Measurements from ENCODE around the gene UFSP2.

UFSP2 gene

DNA sequence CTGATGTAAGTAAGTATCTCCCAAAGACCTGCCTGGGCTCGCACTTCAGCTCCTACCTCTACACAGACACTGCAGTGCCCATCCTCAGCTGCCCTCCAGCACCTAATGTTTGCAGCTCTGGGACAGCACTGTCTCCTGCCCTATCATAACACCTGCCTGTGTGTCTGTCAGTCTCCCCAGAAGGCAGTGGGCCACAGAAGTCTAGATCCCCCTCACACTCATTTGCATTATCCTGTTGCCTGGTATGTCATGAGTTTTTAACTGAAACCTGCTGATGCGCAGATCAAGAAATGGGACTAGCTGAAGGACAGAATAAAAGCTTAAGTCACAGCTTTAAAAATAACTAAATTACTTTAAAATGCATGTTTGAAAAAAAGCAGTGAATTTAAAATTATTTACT is 73.0 kb downstream of the UFSP2 start:
- ATAC-seq, result no peak
- no peak for TF ChIP-seq ISL1 (CRISPR knock-in tag; IDR thresholded peaks at IDR 0.05)
- no peak for TF ChIP-seq ZC3H10 (CRISPR knock-in tag; IDR thresholded peaks at IDR 0.05)
- TF ChIP-seq ZNF8 (CRISPR knock-in tag; IDR thresholded peaks at IDR 0.05), result no peak
- TF ChIP-seq CSDC2 (CRISPR knock-in tag; IDR thresholded peaks at IDR 0.05), result no peak
- TF ChIP-seq TCF4 (CRISPR knock-in tag; IDR thresholded peaks at IDR 0.05; ENCODE audit: borderline replicate concordance), result no peak

DNA sequence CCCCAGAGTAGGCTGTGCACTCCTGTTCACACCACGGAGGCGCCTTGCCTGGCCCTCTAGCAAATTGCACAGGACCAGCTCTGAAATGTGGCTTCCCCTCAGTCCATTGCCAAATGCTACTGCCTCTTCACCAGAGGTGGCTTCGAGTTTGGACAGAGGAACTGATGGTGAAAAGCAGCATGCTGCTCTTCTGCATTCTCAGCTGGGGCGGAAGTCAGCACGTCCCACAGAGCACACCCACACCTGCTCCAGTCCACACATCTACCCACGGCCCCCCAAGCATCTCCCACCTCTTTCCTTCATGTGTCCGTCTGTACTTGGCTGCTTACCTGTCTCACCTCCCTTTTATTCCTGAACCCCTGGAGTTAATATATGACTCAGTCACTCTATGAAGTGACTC is 73.6 kb downstream of the UFSP2 start:
- TF ChIP-seq ZC3H10 (CRISPR knock-in tag; IDR thresholded peaks at IDR 0.05) (no peak), ZNF70 (CRISPR knock-in tag; IDR thresholded peaks at IDR 0.05) (no peak), ARNTL (CRISPR knock-in tag; IDR thresholded peaks at IDR 0.05; ENCODE audit: borderline replicate concordance, low read depth) (no peak), BACH2 (CRISPR knock-in tag; IDR thresholded peaks at IDR 0.05; ENCODE audit: borderline replicate concordance) (no peak), ZNF8 (CRISPR knock-in tag; IDR thresholded peaks at IDR 0.05) (no peak), ZFP30 (CRISPR knock-in tag; IDR thresholded peaks at IDR 0.05) (no peak)
- TF ChIP-seq, protein P1, sequence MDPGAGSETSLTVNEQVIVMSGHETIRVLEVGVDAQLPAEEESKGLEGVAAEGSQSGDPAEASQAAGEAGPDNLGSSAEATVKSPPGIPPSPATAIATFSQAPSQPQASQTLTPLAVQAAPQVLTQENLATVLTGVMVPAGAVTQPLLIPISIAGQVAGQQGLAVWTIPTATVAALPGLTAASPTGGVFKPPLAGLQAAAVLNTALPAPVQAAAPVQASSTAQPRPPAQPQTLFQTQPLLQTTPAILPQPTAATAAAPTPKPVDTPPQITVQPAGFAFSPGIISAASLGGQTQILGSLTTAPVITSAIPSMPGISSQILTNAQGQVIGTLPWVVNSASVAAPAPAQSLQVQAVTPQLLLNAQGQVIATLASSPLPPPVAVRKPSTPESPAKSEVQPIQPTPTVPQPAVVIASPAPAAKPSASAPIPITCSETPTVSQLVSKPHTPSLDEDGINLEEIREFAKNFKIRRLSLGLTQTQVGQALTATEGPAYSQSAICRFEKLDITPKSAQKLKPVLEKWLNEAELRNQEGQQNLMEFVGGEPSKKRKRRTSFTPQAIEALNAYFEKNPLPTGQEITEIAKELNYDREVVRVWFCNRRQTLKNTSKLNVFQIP (CRISPR knock-in tag; IDR thresholded peaks at IDR 0.05; ENCODE audit: borderline replicate concordance, low read depth), result no peak
- TF ChIP-seq, protein P2, sequence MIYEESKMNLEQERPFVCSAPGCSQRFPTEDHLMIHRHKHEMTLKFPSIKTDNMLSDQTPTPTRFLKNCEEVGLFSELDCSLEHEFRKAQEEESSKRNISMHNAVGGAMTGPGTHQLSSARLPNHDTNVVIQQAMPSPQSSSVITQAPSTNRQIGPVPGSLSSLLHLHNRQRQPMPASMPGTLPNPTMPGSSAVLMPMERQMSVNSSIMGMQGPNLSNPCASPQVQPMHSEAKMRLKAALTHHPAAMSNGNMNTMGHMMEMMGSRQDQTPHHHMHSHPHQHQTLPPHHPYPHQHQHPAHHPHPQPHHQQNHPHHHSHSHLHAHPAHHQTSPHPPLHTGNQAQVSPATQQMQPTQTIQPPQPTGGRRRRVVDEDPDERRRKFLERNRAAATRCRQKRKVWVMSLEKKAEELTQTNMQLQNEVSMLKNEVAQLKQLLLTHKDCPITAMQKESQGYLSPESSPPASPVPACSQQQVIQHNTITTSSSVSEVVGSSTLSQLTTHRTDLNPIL (CRISPR knock-in tag; IDR thresholded peaks at IDR 0.05; ENCODE audit: low read depth), result no peak
- ATAC-seq, result no peak

DNA sequence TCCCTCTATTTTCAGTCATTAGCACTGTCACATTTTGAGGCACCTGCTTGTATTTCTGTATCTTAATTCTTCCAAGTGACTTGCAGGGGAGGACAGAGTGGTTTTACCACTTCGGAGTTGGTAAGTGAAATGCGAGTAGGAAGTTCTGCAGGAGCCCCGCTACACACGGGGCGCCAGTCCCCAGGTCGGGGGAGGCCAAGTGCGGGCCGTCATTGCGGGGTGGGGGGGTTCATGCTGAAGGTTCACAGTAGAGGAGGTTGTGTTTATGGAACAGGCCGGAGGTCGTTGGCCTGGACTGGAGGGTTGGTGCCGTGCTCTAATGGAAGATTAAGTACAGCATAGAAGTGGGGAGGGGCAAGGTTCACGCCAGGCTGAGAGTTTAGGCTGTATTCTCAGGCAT is 74.1 kb downstream of the UFSP2 start:
- no peak for TF ChIP-seq SNAI2 (CRISPR knock-in tag; IDR thresholded peaks at IDR 0.05)
- TF ChIP-seq, protein P3, sequence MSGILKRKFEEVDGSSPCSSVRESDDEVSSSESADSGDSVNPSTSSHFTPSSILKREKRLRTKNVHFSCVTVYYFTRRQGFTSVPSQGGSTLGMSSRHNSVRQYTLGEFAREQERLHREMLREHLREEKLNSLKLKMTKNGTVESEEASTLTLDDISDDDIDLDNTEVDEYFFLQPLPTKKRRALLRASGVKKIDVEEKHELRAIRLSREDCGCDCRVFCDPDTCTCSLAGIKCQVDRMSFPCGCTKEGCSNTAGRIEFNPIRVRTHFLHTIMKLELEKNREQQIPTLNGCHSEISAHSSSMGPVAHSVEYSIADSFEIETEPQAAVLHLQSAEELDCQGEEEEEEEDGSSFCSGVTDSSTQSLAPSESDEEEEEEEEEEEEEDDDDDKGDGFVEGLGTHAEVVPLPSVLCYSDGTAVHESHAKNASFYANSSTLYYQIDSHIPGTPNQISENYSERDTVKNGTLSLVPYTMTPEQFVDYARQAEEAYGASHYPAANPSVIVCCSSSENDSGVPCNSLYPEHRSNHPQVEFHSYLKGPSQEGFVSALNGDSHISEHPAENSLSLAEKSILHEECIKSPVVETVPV (CRISPR knock-in tag; IDR thresholded peaks at IDR 0.05), result no peak
- no peak for TF ChIP-seq ARNTL (CRISPR knock-in tag; IDR thresholded peaks at IDR 0.05; ENCODE audit: borderline replicate concordance, low read depth)
- TF ChIP-seq BACH2 (CRISPR knock-in tag; IDR thresholded peaks at IDR 0.05; ENCODE audit: borderline replicate concordance), result no peak
- TF ChIP-seq, protein P4, sequence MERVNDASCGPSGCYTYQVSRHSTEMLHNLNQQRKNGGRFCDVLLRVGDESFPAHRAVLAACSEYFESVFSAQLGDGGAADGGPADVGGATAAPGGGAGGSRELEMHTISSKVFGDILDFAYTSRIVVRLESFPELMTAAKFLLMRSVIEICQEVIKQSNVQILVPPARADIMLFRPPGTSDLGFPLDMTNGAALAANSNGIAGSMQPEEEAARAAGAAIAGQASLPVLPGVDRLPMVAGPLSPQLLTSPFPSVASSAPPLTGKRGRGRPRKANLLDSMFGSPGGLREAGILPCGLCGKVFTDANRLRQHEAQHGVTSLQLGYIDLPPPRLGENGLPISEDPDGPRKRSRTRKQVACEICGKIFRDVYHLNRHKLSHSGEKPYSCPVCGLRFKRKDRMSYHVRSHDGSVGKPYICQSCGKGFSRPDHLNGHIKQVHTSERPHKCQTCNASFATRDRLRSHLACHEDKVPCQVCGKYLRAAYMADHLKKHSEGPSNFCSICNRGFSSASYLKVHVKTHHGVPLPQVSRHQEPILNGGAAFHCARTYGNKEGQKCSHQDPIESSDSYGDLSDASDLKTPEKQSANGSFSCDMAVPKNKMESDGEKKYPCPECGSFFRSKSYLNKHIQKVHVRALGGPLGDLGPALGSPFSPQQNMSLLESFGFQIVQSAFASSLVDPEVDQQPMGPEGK (CRISPR knock-in tag; IDR thresholded peaks at IDR 0.05; ENCODE audit: borderline replicate concordance), result no peak
- TF ChIP-seq ZFP3 (CRISPR knock-in tag; IDR thresholded peaks at IDR 0.05), result no peak
- TF ChIP-seq, protein P2 (CRISPR knock-in tag; IDR thresholded peaks at IDR 0.05; ENCODE audit: low read depth), result no peak
- no peak for TF ChIP-seq ZFP30 (CRISPR knock-in tag; IDR thresholded peaks at IDR 0.05)
- TF ChIP-seq, protein P5, sequence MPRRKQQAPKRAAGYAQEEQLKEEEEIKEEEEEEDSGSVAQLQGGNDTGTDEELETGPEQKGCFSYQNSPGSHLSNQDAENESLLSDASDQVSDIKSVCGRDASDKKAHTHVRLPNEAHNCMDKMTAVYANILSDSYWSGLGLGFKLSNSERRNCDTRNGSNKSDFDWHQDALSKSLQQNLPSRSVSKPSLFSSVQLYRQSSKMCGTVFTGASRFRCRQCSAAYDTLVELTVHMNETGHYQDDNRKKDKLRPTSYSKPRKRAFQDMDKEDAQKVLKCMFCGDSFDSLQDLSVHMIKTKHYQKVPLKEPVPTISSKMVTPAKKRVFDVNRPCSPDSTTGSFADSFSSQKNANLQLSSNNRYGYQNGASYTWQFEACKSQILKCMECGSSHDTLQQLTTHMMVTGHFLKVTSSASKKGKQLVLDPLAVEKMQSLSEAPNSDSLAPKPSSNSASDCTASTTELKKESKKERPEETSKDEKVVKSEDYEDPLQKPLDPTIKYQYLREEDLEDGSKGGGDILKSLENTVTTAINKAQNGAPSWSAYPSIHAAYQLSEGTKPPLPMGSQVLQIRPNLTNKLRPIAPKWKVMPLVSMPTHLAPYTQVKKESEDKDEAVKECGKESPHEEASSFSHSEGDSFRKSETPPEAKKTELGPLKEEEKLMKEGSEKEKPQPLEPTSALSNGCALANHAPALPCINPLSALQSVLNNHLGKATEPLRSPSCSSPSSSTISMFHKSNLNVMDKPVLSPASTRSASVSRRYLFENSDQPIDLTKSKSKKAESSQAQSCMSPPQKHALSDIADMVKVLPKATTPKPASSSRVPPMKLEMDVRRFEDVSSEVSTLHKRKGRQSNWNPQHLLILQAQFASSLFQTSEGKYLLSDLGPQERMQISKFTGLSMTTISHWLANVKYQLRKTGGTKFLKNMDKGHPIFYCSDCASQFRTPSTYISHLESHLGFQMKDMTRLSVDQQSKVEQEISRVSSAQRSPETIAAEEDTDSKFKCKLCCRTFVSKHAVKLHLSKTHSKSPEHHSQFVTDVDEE (CRISPR knock-in tag; IDR thresholded peaks at IDR 0.05), result no peak
- TF ChIP-seq RARB (CRISPR knock-in tag; IDR thresholded peaks at IDR 0.05), result no peak
- no peak for TF ChIP-seq OSR1 (CRISPR knock-in tag; IDR thresholded peaks at IDR 0.05)
- no peak for TF ChIP-seq PPARA (CRISPR knock-in tag; IDR thresholded peaks at IDR 0.05; ENCODE audit: borderline replicate concordance)
- TF ChIP-seq ZNF70 (CRISPR knock-in tag; IDR thresholded peaks at IDR 0.05), result no peak
- TF ChIP-seq ESRRG (CRISPR knock-in tag; IDR thresholded peaks at IDR 0.05), result no peak
- TF ChIP-seq, protein P1 (CRISPR knock-in tag; IDR thresholded peaks at IDR 0.05; ENCODE audit: borderline replicate concordance, low read depth), result no peak
- no peak for TF ChIP-seq ZNF8 (CRISPR knock-in tag; IDR thresholded peaks at IDR 0.05)
- no peak for TF ChIP-seq TOX (CRISPR knock-in tag; IDR thresholded peaks at IDR 0.05; ENCODE audit: borderline replicate concordance)
- TF ChIP-seq ISL1 (CRISPR knock-in tag; IDR thresholded peaks at IDR 0.05), result no peak
- no peak for TF ChIP-seq TCF4 (CRISPR knock-in tag; IDR thresholded peaks at IDR 0.05; ENCODE audit: borderline replicate concordance)
- no peak for ATAC-seq

All from SK-N-SH treated with all-trans-retinoic acid at 6 μM for 48 hours (cell line).